PFSK-1 (cell line): ENCODE data around the gene GDF3.

Experiments used
- FOXP2 ChIP-seq: optimal IDR thresholded peaks from 2 replicates; pipeline ENCODE3; 2011; ENCODE audit warnings: borderline replicate concordance, control low read depth, inconsistent platforms; ENCODE audit not compliant: insufficient read depth; ENCODE audit errors: extremely low read length, extremely low read depth
- POLR2AphosphoS5 ChIP-seq: IDR thresholded peaks from 2 replicates; pipeline ENCODE4 v1.6.1; 2012; ENCODE audit warnings: low read depth, mild to moderate bottlenecking, control low read depth, low read length, moderate library complexity
- REST ChIP-seq, 2 experiments: IDR thresholded peaks; 2 replicates each; pipeline versions ENCODE4 v1.6.1 to v1.8.0; 2011 to 2012; ENCODE audit warnings: low read depth in 2 of 2, low read length in 2 of 2, control low read depth in 1 of 2, inconsistent platforms in 1 of 2, mild to moderate bottlenecking in 1 of 2, moderate library complexity in 1 of 2; ENCODE audit not compliant: insufficient read depth in 1 of 2
- SIN3A ChIP-seq: IDR thresholded peaks from 2 replicates; pipeline ENCODE4 v1.6.1; 2012; ENCODE audit warnings: mild to moderate bottlenecking, low read length, moderate library complexity, borderline replicate concordance; ENCODE audit not compliant: insufficient read depth
- TAF1 ChIP-seq: IDR thresholded peaks from 2 replicates; pipeline ENCODE4 v1.6.1; 2012; ENCODE audit warnings: low read length, control low read depth, borderline replicate concordance; ENCODE audit not compliant: insufficient read depth

The GDF3 gene

GRCh38 chr12:7679251-7680045, 16.1 kb downstream of the GDF3 start:
- TF ChIP-seq FOXP2: no peak
- TF ChIP-seq TAF1: no peak
- no peak for TF ChIP-seq REST (IDR thresholded peaks at IDR 0.05; ENCODE audit: insufficient read depth in 1 of 2, low read depth in 2 of 2, low read length in 2 of 2)
- TF ChIP-seq SIN3A: no peak
- TF ChIP-seq POLR2AphosphoS5: no peak

- TF ChIP-seq TAF1 (no peak), FOXP2 (no peak), SIN3A (no peak), POLR2AphosphoS5 (no peak), REST (IDR thresholded peaks at IDR 0.05; ENCODE audit: insufficient read depth in 1 of 2, low read depth in 2 of 2, low read length in 2 of 2) (no peak)
Observed at GRCh38 chr12:7678744-7679143, 16.8 kb downstream of the GDF3 start.

- TF ChIP-seq POLR2AphosphoS5 (no peak), REST (IDR thresholded peaks at IDR 0.05; ENCODE audit: insufficient read depth in 1 of 2, low read depth in 2 of 2, low read length in 2 of 2) (no peak), FOXP2 (no peak), SIN3A (no peak), TAF1 (no peak)
Observed at GRCh38 chr12:7668171-7668570, 27.4 kb downstream of the GDF3 start.

- TF ChIP-seq SIN3A (no peak), POLR2AphosphoS5 (no peak), TAF1 (no peak), FOXP2 (no peak), REST (IDR thresholded peaks at IDR 0.05; ENCODE audit: insufficient read depth in 1 of 2, low read depth in 2 of 2, low read length in 2 of 2) (no peak)
Observed at GRCh38 chr12:7667125-7667524, 28.4 kb downstream of the GDF3 start.

GRCh38 chr12:7666595-7666994, 29.0 kb downstream of the GDF3 start:
- TF ChIP-seq REST (IDR thresholded peaks at IDR 0.05; ENCODE audit: insufficient read depth in 1 of 2, low read depth in 2 of 2, low read length in 2 of 2) (no peak), TAF1 (no peak), SIN3A (no peak), FOXP2 (no peak), POLR2AphosphoS5 (no peak)
